GM21515 (cell line): ENCODE results near the gene SCLY.
A peak's percentile ranks its signal among the peaks of the same experiment; 100 is the strongest.
"Not testable (repeated sequence)": the region's sequence is repeated elsewhere in the genome, so short reads cannot be mapped to it uniquely, and the experiment has no call there.

Source experiments
- ATAC-seq: cut with Tn5 transposase; IDR thresholded peaks from one replicate; pipeline ENCODE4 v1.9.1; 2021; ENCODE audit not compliant: unreplicated experiment

The SCLY gene

DNA sequence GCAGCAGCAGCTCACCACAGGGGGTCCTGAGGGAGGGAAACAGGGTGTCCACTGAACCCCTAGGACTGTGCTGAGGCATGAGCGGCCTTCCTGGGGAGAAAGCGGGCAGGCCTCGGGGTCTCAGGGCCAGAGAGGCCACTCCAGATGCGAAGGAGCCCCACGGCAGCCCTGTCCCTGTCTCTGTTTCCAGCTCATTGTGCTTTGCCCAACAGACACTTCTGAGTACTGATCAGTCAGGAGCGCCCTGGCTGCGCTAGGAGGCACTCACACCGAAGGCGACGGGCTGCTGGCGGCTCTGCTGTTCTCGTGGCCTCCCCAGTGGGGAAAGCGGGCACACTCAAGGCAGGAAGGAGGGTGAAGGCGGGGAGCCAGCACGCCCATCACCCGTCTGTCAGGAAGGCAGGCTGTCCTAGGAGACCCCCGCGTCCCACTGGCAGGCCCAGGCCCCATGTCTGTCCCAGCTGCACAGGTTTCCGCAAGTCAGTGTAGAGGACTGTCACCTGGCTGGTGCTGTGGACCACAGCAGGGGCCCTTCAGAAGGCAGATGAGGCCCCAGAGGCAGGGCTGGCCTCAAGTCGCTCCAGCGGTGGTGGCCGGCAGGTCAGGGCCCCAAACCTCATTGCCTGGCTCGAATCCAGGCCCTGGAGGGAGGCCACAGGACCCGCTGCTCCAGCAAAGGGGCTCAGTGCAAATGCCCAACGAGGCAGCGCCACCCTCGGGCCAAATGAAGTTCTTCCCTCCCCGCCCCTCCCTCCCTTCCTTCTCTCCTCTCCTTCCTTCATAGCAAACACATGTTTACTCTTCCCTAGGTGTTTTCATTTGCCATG lies 46.1 kb downstream of the SCLY start:
- ATAC-seq, result peak; percentile 23

DNA sequence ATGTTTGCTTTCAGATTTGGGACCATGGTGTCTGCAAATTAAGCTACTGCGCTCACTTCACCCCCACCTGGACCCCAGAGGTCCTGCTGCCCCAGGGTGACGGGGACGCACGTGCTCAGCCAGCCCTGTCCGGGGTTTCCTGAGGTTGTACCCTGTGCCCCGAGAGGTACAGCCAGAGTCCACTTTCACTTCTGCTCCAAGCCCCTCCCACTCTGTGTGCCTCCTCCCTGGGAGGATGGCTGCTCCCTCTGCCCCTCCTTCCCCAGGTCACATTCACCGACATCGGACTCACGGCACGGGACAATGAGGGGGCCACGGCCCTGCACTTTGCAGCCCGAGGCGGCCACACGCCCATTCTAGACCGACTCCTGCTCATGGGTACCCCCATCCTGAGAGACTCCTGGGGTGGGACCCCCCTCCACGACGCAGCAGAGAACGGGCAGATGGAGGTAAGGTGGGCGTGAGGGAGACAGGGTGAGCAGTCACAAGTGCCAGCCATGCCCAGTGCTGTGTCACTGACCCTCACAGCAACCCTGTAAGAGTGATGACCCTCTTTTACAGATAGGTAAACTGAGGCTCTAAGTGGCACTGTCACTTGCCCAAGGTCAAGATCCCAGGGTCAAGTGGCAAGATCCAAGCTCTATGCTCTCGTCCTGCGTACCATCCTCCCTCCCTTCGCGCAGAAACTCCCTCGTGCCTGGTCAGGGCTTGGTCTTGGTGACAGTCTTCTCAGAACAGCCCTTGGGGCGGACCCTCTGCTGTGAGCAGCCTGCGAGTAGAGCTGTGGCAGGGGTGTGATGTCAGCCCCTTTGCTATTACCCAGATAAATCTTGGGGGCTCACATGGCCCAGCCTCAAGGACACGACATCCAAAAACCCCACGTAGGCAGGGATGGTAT lies 47.0 kb downstream of the SCLY start:
- peak; percentile 72 for ATAC-seq

DNA sequence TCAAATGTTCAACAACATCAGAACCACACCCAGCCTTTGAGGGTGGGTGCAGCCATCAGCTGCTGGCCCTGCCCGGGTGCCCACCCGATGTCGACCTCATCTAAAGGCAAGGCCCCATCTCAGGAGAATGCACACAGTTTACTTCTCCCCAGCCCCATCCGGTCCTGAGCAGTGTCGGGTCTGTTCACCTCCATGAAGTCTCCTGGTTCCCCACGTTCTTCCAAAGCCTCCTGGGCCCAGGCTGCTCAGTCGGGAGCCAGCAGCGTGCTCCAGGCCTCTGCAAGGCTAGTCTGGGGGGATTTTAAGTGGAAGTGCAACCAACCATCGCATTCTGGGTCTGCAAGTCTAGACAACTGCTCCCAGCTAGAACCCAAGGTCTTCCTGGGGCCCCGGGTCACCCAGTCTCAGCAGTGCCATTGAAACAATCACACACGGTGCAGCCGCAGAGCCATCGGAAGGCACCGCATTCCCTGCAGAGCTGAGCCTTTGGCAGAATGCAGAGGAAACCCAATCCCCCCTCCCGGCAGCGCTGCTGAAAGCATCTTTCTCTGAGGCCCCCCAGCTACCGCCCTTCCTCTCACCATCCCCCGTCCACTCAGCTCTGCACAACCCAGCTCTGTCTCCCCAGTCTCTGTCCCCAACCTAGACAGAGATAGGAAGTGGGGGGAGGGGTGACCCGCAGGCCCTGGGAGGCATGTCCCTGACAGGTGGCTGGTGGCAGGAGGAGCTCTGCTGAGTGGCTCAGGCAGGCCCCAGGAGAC lies 47.8 kb downstream of the SCLY start:
- peak; percentile 55 for ATAC-seq

GRCh38 chr2:238113611-238114010 lies 52.8 kb downstream of the SCLY start:
- no peak for ATAC-seq

DNA sequence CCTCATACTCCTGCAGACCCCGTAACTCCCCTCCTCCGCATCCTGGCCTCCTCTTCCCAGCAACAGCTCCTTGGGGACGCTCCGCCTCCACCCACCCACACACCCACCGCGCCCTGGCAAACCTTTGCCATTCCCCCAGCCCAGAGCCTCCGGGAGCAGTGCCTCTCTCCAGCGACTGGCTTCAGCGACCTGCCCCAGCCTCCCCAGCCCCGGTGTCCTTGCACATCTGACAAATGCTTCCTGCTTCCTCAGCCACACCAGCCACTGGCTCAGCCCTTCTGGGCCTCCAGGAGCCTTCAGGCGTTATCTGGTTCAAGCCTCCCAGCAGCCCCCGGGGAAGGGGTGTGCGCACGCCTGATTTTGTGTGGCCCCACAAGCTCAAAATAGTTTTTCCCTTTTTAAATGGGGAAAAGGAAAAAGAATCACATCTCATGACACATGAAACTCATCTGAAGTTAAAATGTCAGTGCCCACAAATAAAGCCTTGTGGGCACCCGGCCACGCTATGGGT lies 53.6 kb downstream of the SCLY start:
- ATAC-seq, result no peak

GRCh38 chr2:238114851-238115660 lies 54.3 kb downstream of the SCLY start:
- no peak for ATAC-seq

GRCh38 chr2:238115709-238116108 lies 54.9 kb downstream of the SCLY start:
- ATAC-seq, result not testable (repeated sequence)

DNA sequence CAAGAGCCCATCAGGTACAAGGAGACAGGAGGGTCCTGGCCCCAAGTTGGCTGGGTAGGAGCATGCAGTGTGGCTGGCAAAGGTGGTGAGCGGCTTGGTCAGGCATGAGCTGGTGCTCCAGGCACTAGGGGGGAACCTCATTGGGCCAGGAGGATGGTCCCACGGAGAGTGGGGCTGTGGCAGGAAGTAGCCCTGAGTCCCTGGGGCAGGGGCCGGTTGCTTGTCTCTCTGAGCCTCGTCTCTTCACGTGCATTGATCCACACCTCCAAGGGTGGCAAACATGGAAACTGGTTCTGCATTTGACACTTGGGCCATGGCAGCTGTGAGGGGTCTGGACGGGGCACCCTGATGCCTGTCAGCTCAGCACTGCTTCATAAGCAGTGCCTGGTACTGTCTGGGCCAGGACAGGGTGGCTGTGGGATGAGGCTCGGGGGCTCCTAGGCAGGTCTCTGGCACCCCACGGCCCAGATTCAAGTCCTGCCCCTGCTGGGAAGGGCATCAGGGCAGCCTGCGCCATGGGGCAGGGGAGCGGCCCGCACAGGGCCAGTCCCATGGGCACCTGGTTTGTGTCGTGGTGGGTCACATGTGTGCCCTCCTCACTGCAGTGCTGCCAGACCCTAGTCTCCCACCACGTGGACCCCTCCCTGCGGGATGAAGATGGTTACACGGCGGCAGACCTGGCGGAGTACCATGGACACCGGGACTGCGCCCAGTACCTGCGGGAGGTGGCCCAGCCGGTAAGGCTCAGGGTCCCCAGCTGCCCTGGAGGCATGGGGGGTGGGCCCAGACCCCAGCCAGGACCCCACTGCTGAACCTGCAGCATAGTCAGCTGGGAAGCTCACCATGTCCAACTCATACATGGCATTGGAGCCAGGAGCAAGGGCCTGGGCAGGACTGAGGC lies 55.7 kb downstream of the SCLY start:
- no peak for ATAC-seq

DNA sequence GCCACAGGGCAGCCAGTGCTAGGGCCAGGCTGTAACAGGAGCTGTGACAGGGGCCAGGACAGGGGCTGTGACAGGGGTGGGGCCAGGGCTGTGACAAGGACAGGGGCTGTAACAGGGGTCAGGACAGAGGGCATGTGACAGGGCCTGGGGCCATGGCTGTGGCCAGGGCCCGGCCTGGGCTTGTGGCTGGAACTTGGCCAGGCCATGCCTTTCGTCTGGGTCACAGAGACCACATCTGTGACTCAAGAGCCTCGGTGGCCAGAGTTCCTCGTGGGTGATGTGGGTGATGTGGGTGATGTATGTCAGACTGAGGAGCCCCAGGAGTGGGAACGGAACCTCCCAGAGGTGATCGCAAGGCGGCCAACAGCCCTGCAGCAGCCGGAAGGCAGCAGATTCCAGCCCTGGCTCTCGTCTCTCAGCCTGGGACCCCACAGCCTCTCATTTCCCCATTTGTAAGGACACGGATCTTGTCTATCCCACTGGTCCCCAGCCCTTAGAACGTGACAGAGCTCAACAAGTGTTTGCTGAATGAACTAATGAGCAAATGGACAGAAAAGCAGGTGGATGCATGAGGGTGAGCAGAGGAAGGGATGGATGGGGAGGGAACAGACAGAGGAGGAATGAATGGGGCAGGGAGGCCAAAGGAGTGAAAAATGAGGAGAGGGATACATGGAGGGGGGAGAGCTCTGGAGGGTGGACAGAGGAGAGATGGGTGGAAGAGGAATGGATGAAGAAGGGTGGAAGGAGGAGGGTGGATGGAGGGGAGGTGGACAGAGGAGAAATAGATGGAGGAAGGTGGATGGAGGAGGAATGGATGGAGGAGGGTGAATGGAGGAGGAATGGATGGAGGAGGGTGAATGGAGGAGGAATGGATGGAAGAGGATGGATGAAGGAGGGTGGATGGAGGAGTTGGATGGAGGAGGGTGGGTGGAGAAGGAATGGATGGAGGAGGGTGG lies 56.7 kb downstream of the SCLY start:
- ATAC-seq, result no peak

- no peak for ATAC-seq
Measured at GRCh38 chr2:238119756-238120462, 59.1 kb downstream of the SCLY start.

DNA sequence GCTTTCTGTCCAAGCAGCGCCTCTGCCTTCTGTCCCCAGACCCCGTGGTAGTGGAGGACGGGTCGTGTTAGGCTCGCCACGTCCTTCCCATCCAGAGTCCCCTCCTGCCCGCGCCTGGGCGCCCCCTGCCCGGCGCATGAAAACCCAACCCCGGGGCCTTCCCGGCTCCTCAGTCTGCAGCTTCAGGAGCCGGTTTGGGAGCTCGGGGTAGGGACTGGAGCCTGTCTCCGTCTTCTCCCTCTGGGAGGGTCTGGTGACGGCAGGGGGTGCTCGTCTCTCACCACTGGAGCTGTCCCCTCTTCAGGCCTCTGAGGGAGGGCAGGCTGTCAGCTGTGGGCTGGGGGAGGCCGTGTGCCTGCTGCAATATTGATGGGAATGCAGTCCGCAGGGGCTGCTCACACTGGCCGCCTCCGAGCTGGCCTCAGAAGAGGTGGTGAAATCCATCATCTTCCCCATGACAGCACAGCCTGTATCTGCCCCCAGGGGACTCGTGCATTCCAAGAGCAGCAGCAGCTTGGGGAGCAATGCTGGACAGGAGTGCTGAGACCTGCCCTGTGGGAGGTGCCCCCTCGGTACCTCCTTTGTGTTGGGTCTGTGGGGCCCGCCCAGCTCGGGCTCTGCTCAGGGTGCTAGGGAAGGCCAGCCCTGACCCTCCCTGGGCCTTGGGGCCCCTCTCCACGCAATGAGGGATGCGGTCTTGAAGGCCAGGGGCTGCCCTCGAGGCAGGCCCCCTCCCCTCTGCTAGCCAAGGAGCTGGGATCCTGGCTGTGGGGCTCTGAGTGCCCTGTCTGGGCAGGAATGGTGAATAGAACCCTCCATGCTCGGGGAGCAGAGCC lies 59.9 kb downstream of the SCLY start:
- no peak for ATAC-seq

GRCh38 chr2:238121511-238122286 lies 60.9 kb downstream of the SCLY start:
- ATAC-seq, result no peak

DNA sequence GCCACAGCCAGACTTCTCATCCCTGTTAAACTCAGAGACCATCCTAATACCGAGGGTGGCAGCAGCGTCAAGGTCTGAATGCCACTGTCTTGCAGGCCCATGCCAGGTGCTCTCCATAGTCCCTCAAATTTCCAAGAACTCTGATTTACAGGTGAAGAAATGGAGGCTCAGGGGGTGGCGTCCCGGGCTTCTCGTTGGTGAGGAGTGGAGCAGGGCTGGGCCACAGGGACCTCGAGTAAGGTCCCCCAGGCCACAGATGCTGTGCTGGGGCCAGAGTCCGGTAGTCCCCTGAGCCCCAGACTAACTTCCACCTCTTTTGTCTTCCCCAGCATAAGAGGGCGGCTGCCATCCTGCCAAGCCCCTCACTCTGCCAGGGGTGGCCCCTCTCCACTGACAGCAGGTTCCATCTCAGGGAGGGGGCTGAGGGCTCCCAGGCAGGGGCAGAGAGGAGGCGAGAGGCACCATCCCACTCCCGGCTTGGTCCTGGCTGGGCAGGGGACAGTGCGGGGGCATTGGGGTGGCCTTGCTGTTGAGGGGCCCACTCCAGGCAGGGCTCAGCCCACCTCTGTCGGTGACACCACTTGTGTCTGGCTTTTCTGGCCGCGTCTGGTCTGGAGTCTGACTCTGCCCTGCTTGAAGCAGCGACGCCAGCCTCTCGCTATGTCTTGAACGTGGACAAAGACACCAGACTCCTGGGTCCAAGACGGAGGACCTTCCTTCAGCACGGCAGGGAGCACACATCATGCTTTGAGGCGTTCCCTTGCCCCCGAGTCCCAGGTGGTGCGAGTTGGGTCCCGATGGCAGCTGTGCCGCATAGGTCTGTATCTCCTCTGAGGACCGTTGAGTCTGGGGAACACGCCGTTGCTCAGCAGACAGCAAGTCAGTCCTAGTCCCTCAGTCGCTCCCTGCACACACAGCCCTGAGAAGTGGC lies 61.8 kb downstream of the SCLY start:
- ATAC-seq, result no peak

- no peak for ATAC-seq
Measured at GRCh38 chr2:238123218-238123971, 62.6 kb downstream of the SCLY start.
